Measurements from ENCODE around the gene HLA-A.

HLA-A gene

GRCh38 chr6:29941471-29941870, 861 bp upstream of the HLA-A start:
- no CpG with 5 or more reads among the region's 1 CpG for WGBS (ENCODE audit: extremely low coverage, insufficient coverage, insufficient read length)
- H3K79me2 ChIP-seq (ENCODE audit: control insufficient read depth, insufficient read depth, low read length, poor library complexity): no peaks in the 10 kb centered on the region

GRCh38 chr6:29941916-29942274, 437 bp upstream of the HLA-A start:
- no peaks in the 10 kb centered on the region for H3K79me2 ChIP-seq (ENCODE audit: control insufficient read depth, insufficient read depth, low read length, poor library complexity)
- no peaks in the 10 kb centered on the region for H3K36me3 ChIP-seq (ENCODE audit: control insufficient read depth in 1 of 2, insufficient read depth in 2 of 2, low read length in 2 of 2)
- no peak overlapping the region for H3K4me3 ChIP-seq (ENCODE audit: low read depth, low read length)
- no peak overlapping the region for H2BK120ac ChIP-seq (ENCODE audit: insufficient read depth, low read length, poor library complexity)
- H3K4ac ChIP-seq (ENCODE audit: low read depth, low read length): no peak overlapping the region
- H4K91ac ChIP-seq (ENCODE audit: low read depth, low read length): no peak overlapping the region
- H2BK5ac ChIP-seq (ENCODE audit: low read depth, low read length, poor library complexity): no peak overlapping the region
- no CpG with 5 or more reads among the region's 5 CpGs for WGBS (ENCODE audit: extremely low coverage, insufficient coverage, insufficient read length)
- DNase-seq: no peak
- H3K4me2 ChIP-seq (ENCODE audit: low read length): peak overlapping the region; percentile 59
- no peak overlapping the region for H3K9ac ChIP-seq (ENCODE audit: low read length)
- H4K8ac ChIP-seq (ENCODE audit: low read depth, low read length): peak overlapping the region; percentile 41
- H3K27ac ChIP-seq (ENCODE audit: low read depth, low read length): no peak overlapping the region
- peaks cover 15% of the 10 kb centered on the region for H3K27me3 ChIP-seq (ENCODE audit: insufficient read depth, low read length)
- H3K14ac ChIP-seq (ENCODE audit: low read length): no peak overlapping the region
- H2AK5ac ChIP-seq (ENCODE audit: low read length): no peak overlapping the region
- no peak overlapping the region for H3K18ac ChIP-seq (ENCODE audit: low read length)
- no peak overlapping the region for H2BK12ac ChIP-seq (ENCODE audit: low read length)
- peaks cover 4% of the 10 kb centered on the region for H3K9me3 ChIP-seq (ENCODE audit: insufficient read depth, low read depth, low read length)
- H4K12ac ChIP-seq (ENCODE audit: low read depth, low read length): no peak overlapping the region
- peaks cover 0 to 4% of the 10 kb centered on the region in 2 experiments for H3K4me1 ChIP-seq (ENCODE audit: control insufficient read depth in 1 of 2, insufficient read depth in 2 of 2, low read length in 2 of 2)
- no peaks in the 10 kb centered on the region for H3K79me1 ChIP-seq (ENCODE audit: low read length)
- H2AFZ ChIP-seq (ENCODE audit: insufficient read depth, low read length, poor library complexity): peak overlapping the region; percentile 54
- H3K23ac ChIP-seq (ENCODE audit: low read length): no peak overlapping the region

More at GRCh38 chr6:29941471-29941870, 861 bp upstream of the HLA-A start:
- Histone ChIP-seq H4K12ac (ENCODE audit: low read depth, low read length) (no peak overlapping the region), H3K4ac (ENCODE audit: low read depth, low read length) (no peak overlapping the region), H3K4me3 (ENCODE audit: low read depth, low read length) (no peak overlapping the region), H3K9me3 (ENCODE audit: insufficient read depth, low read depth, low read length) (peaks cover 4% of the 10 kb centered on the region), H3K4me2 (ENCODE audit: low read length) (no peak overlapping the region), H3K9ac (ENCODE audit: low read length) (no peak overlapping the region), H3K4me1 (ENCODE audit: control insufficient read depth in 1 of 2, insufficient read depth in 2 of 2, low read length in 2 of 2) (peaks cover 0 to 4% of the 10 kb centered on the region in 2 experiments), H2BK120ac (ENCODE audit: insufficient read depth, low read length, poor library complexity) (no peak overlapping the region), H3K27ac (ENCODE audit: low read depth, low read length) (no peak overlapping the region), H2AK5ac (ENCODE audit: low read length) (no peak overlapping the region), H3K18ac (ENCODE audit: low read length) (no peak overlapping the region), H2AFZ (ENCODE audit: insufficient read depth, low read length, poor library complexity) (no peak overlapping the region), H3K14ac (ENCODE audit: low read length) (no peak overlapping the region), H3K23ac (ENCODE audit: low read length) (no peak overlapping the region), H4K8ac (ENCODE audit: low read depth, low read length) (no peak overlapping the region), H3K79me1 (ENCODE audit: low read length) (no peaks in the 10 kb centered on the region), H2BK12ac (ENCODE audit: low read length) (no peak overlapping the region), H3K36me3 (ENCODE audit: control insufficient read depth in 1 of 2, insufficient read depth in 2 of 2, low read length in 2 of 2) (no peaks in the 10 kb centered on the region), H2BK5ac (ENCODE audit: low read depth, low read length, poor library complexity) (no peak overlapping the region), H4K91ac (ENCODE audit: low read depth, low read length) (no peak overlapping the region), H3K27me3 (ENCODE audit: insufficient read depth, low read length) (peaks cover 15% of the 10 kb centered on the region)
- no peak for DNase-seq

GRCh38 chr6:29943053-29943966, 978 bp downstream of the HLA-A start:
- no peaks in the 10 kb centered on the region for H3K79me1 ChIP-seq (ENCODE audit: low read length)
- no CpG with 5 or more reads among the region's 58 CpGs for WGBS (ENCODE audit: extremely low coverage, insufficient coverage, insufficient read length)
- H3K4ac ChIP-seq (ENCODE audit: low read depth, low read length): no peak overlapping the region
- no peak overlapping the region for H3K23ac ChIP-seq (ENCODE audit: low read length)
- H3K27ac ChIP-seq (ENCODE audit: low read depth, low read length): no peak overlapping the region
- H4K91ac ChIP-seq (ENCODE audit: low read depth, low read length): no peak overlapping the region
- H3K79me2 ChIP-seq (ENCODE audit: control insufficient read depth, insufficient read depth, low read length, poor library complexity): no peaks in the 10 kb centered on the region
- H3K18ac ChIP-seq (ENCODE audit: low read length): no peak overlapping the region
- no peak overlapping the region for H2BK12ac ChIP-seq (ENCODE audit: low read length)
- H2BK120ac ChIP-seq (ENCODE audit: insufficient read depth, low read length, poor library complexity): no peak overlapping the region
- no peak overlapping the region for H3K9ac ChIP-seq (ENCODE audit: low read length)
- no peak overlapping the region for H2AFZ ChIP-seq (ENCODE audit: insufficient read depth, low read length, poor library complexity)
- H4K8ac ChIP-seq (ENCODE audit: low read depth, low read length): no peak overlapping the region
- H3K9me3 ChIP-seq (ENCODE audit: insufficient read depth, low read depth, low read length): peaks cover 4% of the 10 kb centered on the region
- H2BK5ac ChIP-seq (ENCODE audit: low read depth, low read length, poor library complexity): no peak overlapping the region
- no peak overlapping the region for H4K12ac ChIP-seq (ENCODE audit: low read depth, low read length)
- no peaks in the 10 kb centered on the region for H3K36me3 ChIP-seq (ENCODE audit: control insufficient read depth in 1 of 2, insufficient read depth in 2 of 2, low read length in 2 of 2)
- H3K4me2 ChIP-seq (ENCODE audit: low read length): peak overlapping the region; percentile 59
- no peak overlapping the region for H3K4me3 ChIP-seq (ENCODE audit: low read depth, low read length)
- peaks cover 0 to 4% of the 10 kb centered on the region in 2 experiments for H3K4me1 ChIP-seq (ENCODE audit: control insufficient read depth in 1 of 2, insufficient read depth in 2 of 2, low read length in 2 of 2)
- H3K27me3 ChIP-seq (ENCODE audit: insufficient read depth, low read length): peaks cover 15% of the 10 kb centered on the region
- H2AK5ac ChIP-seq (ENCODE audit: low read length): no peak overlapping the region
- DNase-seq: no peak
- H3K14ac ChIP-seq (ENCODE audit: low read length): no peak overlapping the region

GRCh38 chr6:29945281-29945820, 3.0 kb downstream of the HLA-A start:
- Histone ChIP-seq H3K9me3 (ENCODE audit: insufficient read depth, low read depth, low read length) (peaks cover 4% of the 10 kb centered on the region), H4K8ac (ENCODE audit: low read depth, low read length) (no peak overlapping the region), H3K36me3 (ENCODE audit: control insufficient read depth in 1 of 2, insufficient read depth in 2 of 2, low read length in 2 of 2) (no peaks in the 10 kb centered on the region), H3K4me2 (ENCODE audit: low read length) (no peak overlapping the region), H2BK5ac (ENCODE audit: low read depth, low read length, poor library complexity) (no peak overlapping the region), H3K27me3 (ENCODE audit: insufficient read depth, low read length) (peaks cover 15% of the 10 kb centered on the region), H3K4me1 (ENCODE audit: control insufficient read depth in 1 of 2, insufficient read depth in 2 of 2, low read length in 2 of 2) (peaks cover 0 to 4% of the 10 kb centered on the region in 2 experiments), H3K79me2 (ENCODE audit: control insufficient read depth, insufficient read depth, low read length, poor library complexity) (no peaks in the 10 kb centered on the region), H3K4me3 (ENCODE audit: low read depth, low read length) (no peak overlapping the region), H2BK12ac (ENCODE audit: low read length) (no peak overlapping the region), H2AK5ac (ENCODE audit: low read length) (no peak overlapping the region), H3K23ac (ENCODE audit: low read length) (no peak overlapping the region), H3K4ac (ENCODE audit: low read depth, low read length) (no peak overlapping the region), H2BK120ac (ENCODE audit: insufficient read depth, low read length, poor library complexity) (no peak overlapping the region), H3K18ac (ENCODE audit: low read length) (no peak overlapping the region), H4K91ac (ENCODE audit: low read depth, low read length) (no peak overlapping the region), H4K12ac (ENCODE audit: low read depth, low read length) (no peak overlapping the region), H3K14ac (ENCODE audit: low read length) (no peak overlapping the region), H3K9ac (ENCODE audit: low read length) (no peak overlapping the region), H2AFZ (ENCODE audit: insufficient read depth, low read length, poor library complexity) (no peak overlapping the region), H3K79me1 (ENCODE audit: low read length) (no peaks in the 10 kb centered on the region), H3K27ac (ENCODE audit: low read depth, low read length) (no peak overlapping the region)
- WGBS (ENCODE audit: extremely low coverage, insufficient coverage, insufficient read length): no CpG with 5 or more reads among the region's 4 CpGs
- DNase-seq: no peak

Data from trophoblast cell (in vitro differentiated cells and primary cell).